Mammary epithelial cell (primary cell): ENCODE results near the gene RAB6A.
"Not testable (repeated sequence)": the region's sequence is repeated elsewhere in the genome, so short reads cannot be mapped to it uniquely, and the experiment has no call there.

Source experiments
- EZH2 ChIP-seq: IDR thresholded peaks from 2 replicates; pipeline ENCODE4 v1.6.1; 2012; ENCODE audit warnings: low read length, inconsistent platforms, borderline replicate concordance
- TF ChIP-seq, protein P1 (sequence below), 2 donors: IDR thresholded peaks in 1 of 2; conservative IDR thresholded peaks in 1 of 2; 2 replicates each; pipeline ENCODE4 v1.5.1; 2011 to 2012; ENCODE audit warnings: inconsistent platforms in 2 of 2, low read length in 2 of 2, mild to moderate bottlenecking in 2 of 2, control low read depth in 1 of 2, low read depth in 1 of 2; ENCODE audit not compliant: insufficient read depth in 1 of 2; ENCODE audit errors: extremely low read depth in 1 of 2

DNA sequence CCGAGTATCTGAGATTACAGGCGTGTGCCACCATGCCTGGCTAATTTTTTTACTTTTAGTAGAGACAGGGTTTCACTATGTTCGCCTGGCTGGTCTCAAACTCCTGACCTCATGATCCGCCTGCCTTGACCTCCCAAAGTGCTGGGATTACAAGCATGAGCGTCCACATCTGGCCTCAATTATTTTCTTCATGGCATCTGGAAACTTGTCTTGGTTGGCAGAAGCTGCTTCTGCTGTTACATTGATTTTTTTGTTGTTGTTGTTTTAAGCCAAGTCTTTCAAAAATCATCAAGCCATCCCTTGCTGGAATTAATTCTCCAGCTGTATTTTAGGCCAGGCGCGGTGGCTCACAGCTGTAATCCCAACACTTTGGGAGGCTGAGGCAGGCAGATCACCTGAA, 27.9 kb downstream of the RAB6A start:
- TF ChIP-seq, protein P1, sequence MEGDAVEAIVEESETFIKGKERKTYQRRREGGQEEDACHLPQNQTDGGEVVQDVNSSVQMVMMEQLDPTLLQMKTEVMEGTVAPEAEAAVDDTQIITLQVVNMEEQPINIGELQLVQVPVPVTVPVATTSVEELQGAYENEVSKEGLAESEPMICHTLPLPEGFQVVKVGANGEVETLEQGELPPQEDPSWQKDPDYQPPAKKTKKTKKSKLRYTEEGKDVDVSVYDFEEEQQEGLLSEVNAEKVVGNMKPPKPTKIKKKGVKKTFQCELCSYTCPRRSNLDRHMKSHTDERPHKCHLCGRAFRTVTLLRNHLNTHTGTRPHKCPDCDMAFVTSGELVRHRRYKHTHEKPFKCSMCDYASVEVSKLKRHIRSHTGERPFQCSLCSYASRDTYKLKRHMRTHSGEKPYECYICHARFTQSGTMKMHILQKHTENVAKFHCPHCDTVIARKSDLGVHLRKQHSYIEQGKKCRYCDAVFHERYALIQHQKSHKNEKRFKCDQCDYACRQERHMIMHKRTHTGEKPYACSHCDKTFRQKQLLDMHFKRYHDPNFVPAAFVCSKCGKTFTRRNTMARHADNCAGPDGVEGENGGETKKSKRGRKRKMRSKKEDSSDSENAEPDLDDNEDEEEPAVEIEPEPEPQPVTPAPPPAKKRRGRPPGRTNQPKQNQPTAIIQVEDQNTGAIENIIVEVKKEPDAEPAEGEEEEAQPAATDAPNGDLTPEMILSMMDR (conservative IDR thresholded peaks at IDR 0.05 in 1 of 2, IDR thresholded peaks at IDR 0.05 in 1 of 2; ENCODE audit: extremely low read depth in 1 of 2, insufficient read depth in 1 of 2, low read depth in 1 of 2, low read length in 2 of 2): not testable (repeated sequence)
- TF ChIP-seq EZH2: not testable (repeated sequence)
